GM21447 (cell line): ENCODE results near the gene SUSD2.
"Not testable (repeated sequence)": the region's sequence is repeated elsewhere in the genome, so short reads cannot be mapped to it uniquely, and the experiment has no call there.

Experiments
- ATAC-seq: cut with Tn5 transposase; IDR thresholded peaks from one replicate; pipeline ENCODE4 v1.9.1; 2021; ENCODE audit not compliant: unreplicated experiment

Gene SUSD2

GRCh38 chr22:24176040-24176439, 5.2 kb upstream of the SUSD2 start:
- ATAC-seq: no peak

- ATAC-seq: no peak
Observed at GRCh38 chr22:24176630-24177029, 4.7 kb upstream of the SUSD2 start.

DNA sequence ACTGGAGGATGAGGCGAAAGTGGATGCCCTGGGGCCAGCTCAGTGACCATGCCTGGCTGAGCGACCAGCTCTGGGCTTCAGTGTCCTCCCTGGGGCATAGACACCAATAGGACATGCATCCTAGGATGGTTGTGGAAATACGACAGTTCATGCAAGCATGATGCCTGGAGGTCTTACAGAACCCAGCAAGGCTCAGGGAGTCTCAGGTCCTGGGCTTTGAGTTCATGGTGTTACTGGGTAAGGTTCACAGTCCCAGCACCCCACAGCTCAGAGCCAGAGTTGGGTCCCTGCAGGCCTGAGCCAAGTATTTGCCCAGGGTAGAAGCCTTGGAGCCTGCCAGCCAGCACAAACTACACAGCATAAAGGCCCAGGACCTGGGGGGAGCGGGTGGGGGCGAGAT, 4.2 kb upstream of the SUSD2 start:
- ATAC-seq: no peak

GRCh38 chr22:24177456-24177855, 3.8 kb upstream of the SUSD2 start:
- no peak for ATAC-seq

DNA sequence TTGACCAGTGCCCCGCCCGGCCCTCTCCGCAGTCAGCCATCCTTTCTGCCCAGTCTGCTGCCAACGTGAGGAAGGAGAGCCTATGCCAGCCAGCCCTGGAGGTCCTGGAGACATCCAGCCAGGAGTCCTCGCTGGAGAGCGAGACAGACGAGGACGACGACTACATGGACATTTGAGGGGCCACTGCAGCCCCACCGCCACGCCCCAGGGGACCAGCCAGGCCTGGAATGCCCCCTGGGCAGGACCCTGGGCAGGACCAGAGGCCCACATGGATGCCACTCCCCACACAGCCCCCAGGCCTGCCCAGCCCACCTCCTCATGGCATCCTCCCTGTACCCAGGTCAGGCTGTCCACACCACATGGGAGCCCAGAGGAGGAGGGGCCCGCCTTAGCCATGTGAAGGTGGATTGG, 3.3 kb upstream of the SUSD2 start:
- ATAC-seq: no peak

GRCh38 chr22:24178502-24179440, 2.5 kb upstream of the SUSD2 start:
- ATAC-seq: no peak

GRCh38 chr22:24179478-24180210, 1.6 kb upstream of the SUSD2 start:
- no peak for ATAC-seq

GRCh38 chr22:24180316-24181087, 785 bp upstream of the SUSD2 start:
- ATAC-seq: no peak

- ATAC-seq: no peak
Observed at GRCh38 chr22:24181996-24182899, 961 bp downstream of the SUSD2 start.

DNA sequence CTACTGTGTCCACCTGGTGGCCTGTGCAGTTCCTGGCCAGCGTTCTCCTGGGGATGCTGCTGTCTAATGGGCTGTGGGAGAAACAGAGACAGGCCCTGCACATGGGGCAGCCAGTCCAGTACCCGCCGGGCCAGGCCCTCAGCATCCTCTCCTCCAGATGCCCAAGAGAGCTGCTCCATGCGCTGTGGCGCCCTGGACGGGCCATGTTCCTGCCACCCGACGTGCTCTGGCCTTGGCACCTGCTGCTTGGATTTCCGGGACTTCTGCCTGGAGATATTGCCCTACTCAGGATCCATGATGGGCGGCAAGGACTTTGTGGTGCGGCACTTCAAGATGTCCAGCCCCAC, 1.6 kb downstream of the SUSD2 start:
- ATAC-seq: not testable (repeated sequence)

DNA sequence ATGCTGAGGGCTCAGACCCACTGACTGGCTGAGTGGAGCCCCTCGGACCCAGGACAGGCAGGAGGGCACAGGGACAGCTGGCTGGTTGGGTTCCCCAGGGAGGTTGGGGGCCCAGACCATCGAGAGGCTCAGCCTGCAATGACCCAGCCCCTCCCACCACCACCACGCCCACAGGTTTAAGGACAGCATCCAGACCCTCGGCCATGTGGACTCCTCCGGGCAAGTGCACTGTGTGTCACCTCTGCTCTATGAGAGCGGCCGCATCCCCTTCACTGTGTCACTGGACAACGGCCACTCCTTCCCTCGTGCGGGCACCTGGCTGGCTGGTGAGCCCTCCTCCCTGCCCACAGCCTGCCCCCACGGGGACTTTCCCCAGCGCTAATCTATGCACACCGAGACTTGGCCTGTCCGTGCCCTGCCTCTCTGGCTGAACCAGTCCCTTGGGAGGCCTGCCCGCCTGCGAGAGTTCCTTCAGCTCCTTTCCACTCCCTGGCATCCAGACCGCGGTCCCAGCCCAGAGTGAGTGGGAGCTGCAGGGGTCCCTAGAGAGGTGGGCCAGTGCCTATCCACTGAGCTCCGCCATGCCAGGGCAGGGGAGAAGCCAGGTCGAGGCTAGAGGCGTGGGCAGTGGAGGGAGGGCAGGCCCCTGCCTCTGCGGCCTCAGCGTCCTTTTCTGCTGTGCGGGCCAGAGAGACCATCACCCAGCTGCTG, 2.2 kb downstream of the SUSD2 start:
- ATAC-seq: no peak

DNA sequence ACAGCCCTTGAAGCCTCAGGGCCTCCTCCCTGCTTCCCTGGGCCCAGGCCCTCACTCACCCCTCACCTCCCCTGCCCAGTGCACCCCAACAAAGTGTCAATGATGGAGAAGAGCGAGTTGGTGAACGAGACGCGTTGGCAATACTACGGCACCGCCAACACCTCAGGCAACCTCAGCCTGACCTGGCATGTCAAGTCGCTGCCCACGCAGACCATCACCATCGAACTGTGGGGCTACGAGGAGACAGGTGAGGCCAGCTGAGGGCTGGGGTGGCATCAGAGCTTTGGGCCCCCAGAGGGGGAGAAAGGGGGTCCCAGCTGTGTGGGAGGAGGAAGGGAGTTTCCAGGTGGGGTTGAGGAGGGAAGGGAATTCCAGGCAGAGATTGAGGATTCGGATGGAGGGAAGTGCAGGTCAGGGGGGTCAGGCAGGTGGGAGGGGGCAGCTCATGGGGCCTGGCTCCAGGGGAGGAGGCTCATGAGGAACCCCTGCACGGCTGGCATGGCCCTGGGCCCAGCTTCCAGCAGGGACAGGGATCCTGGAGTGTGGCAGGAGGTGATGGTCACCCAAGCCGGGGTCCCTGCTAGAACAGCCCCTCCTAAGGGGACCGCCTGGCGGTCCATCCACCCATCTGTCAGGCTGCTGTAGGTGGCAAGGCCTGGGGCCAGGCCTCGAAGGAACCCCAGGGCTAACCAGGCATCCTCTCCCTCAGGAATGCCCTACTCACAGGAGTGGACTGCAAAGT, 2.9 kb downstream of the SUSD2 start:
- no peak for ATAC-seq

DNA sequence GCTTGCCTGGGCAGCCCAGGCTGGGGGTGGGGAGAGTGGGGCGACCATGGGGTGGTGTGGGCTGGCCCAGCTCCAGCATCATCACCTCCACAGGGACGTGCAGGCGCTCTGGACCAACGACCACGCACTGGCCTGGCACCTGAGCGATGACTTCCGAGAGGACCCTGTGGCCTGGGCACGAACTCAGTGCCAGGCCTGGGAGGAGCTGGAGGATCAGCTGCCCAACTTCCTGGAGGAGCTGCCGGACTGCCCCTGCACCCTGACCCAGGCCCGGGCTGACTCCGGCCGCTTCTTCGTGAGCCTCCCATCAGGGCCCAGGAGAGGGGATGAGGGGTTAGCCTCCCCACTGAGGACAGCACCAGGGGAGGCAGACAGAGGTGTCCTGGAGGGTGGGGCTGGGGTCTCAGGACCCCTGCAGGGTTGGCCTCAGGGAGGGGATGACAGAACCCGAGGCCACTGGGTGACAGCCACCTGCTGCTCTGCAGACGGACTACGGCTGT, 3.8 kb downstream of the SUSD2 start:
- no peak for ATAC-seq

DNA sequence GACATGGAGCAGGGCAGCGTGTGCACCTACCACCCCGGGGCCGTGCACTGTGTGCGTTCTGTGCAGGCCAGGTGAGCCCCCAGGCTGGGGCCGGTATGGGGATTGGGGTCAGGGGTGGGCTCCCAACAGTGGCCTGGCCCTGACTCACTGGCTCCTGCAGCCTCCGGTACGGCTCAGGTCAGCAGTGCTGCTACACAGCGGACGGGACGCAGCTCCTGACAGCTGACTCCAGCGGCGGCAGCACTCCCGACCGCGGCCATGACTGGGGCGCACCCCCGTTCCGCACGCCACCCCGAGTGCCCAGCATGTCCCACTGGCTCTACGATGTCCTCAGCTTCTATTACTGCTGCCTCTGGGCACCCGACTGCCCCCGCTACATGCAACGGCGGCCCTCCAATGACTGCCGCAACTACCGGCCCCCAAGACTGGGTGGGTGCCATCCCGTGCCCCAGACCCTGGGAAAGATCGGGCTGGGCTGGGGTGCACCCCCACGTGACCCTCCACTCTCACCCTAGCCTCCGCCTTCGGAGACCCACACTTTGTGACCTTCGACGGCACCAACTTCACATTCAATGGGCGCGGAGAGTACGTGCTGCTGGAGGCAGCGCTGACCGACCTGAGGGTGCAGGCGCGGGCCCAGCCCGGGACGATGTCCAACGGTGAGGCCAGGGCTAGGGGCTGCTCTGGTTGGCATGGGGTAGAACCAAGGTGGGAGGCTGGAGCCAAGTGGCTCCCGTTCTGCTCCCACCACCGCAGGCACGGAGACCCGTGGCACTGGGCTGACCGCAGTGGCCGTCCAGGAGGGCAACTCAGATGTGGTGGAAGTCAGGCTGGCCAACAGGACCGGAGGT, 4.4 kb downstream of the SUSD2 start:
- no peak for ATAC-seq

GRCh38 chr22:24186352-24186740, 5.1 kb downstream of the SUSD2 start:
- ATAC-seq: no peak

GRCh38 chr22:24186892-24187670, 5.8 kb downstream of the SUSD2 start:
- ATAC-seq: no peak
